Ovary (tissue), 9 donors: ENCODE results near the gene NT5C1A. TPM values are rescaled to one million over a fixed set of nuclear protein-coding genes. Genes with fewer than 3 reads are reported as not detected.

Source experiments
- DNase-seq, 5 donors: peaks; one replicate each; pipeline ENCODE4 v3.0.0-alpha.2; 2019 to 2020
- H3K27ac ChIP-seq, 2 donors: fragments of 200-600 bp; one replicate each; pipeline versions ENCODE4 v1.5.1 to v1.8.0; 2019 to 2022
- H3K27me3 ChIP-seq: fragments of 200-600 bp; one replicate; pipeline ENCODE4 v1.8.0; 2022
- H3K36me3 ChIP-seq: fragments of 200-600 bp; sonication (generic); one replicate; pipeline ENCODE4 v1.5.1; 2019
- H3K4me1 ChIP-seq: one replicate; pipeline ENCODE4 v1.8.1; 2013; ENCODE audit warnings: mild to moderate bottlenecking, moderate library complexity; ENCODE audit not compliant: insufficient read depth
- H3K4me3 ChIP-seq: fragments of 200-600 bp; sonication (generic); one replicate; pipeline ENCODE4 v1.5.1; 2017
- H3K9me3 ChIP-seq, 2 donors: fragments of 200-600 bp in 1 of 2; sonication (generic) in 1 of 2; one replicate each; pipeline versions ENCODE4 v1.5.1 to v1.8.1; 2013 to 2019; ENCODE audit warnings: mild to moderate bottlenecking in 1 of 2, moderate library complexity in 1 of 2
- CTCF ChIP-seq, 3 donors: fragments of 450-650 bp in 2 of 3; fragments of 200-600 bp in 1 of 3; IDR thresholded peaks; one replicate each; pipeline versions ENCODE4 v1.5.1 to v1.8.0; 2016 to 2022; ENCODE audit warnings: antibody characterized with exemption in 3 of 3, mild to moderate bottlenecking in 1 of 3
- EP300 ChIP-seq: sonication (generic); formaldehyde crosslinking; IDR thresholded peaks from one replicate; pipeline ENCODE4 v1.6.1; 2017; ENCODE audit warnings: antibody characterized with exemption
- POLR2A ChIP-seq: fragments of 450-650 bp; IDR thresholded peaks from one replicate; pipeline ENCODE4 v1.6.1; 2017; ENCODE audit warnings: antibody characterized with exemption, mild to moderate bottlenecking, moderate library complexity
- WGBS, 3 donors: extraction: QIAGEN DNeasy Blood & Tissue Kit in 1 of 3; methylation state at CpG; one replicate each; pipeline versions ENCODE4 v1.1.5 to v1.1.7; 2013 to 2017; 5-methylcytosine and 5-hydroxymethylcytosine counted together
- intact Hi-C, 4 donors: fragments of 100-400 bp; cut with DNase I; formaldehyde crosslinking; loops; one replicate each; pipeline versions ENCODE4 v1.11.0 to v1.15.1; 2022 to 2023
- polyA plus RNA-seq, 2 donors: library from polyadenylated mRNA; stranded (reverse); fragments of 200-250 nt in 1 of 2; fragments of 350-450 nt in 1 of 2; fragmentation: Illumina TruSeq in 1 of 2; extraction: RNeasy Lipid Tissue Mini Kit (QIAGEN cat#74804) in 1 of 2; gene quantifications; one replicate each; pipeline ENCODE4 v1.2.3, GENCODE V29; 2013 to 2014
- total RNA-seq, 7 donors: library from RNA; depleted of rRNA in 2 of 7; stranded (reverse); fragments of >200 nt in 2 of 7; fragmentation: NEBNext Ultra II Directional in 3 of 7; extraction: Animal tissue kit (Norgen Biotek cat#: 25700) in 3 of 7; gene quantifications; one replicate each; pipeline versions ENCODE4 v1.1.0 to v1.2.4, GENCODE V29; 2016 to 2023
- donor health status: DM: no; HTN: no; CAD: no; lungs with moderate emphysema.
- donor health status: DM: no; HTN: no; CAD: no.
- donor health status: Bipolar disorder and iron deficiency.
- donor health status: DM: yes; HTN: yes; CAD: no.
- donor health status: DM: no; HTN: no; CAD: no.
- donor health status: DM: yes; HTN: yes; CAD: no.

The NT5C1A gene
- total and polyA plus RNA-seq, 9 donors, result 0.15 to 2.4 (median 1.5) TPM; not detected in 2

- Histone ChIP-seq H3K27me3 (no peaks in the 10 kb centered on the region), H3K4me1 (peaks cover 6% of the 10 kb centered on the region), H3K27ac (peak overlapping the region in 1 of 2 donors; percentile 30)
Observed at GRCh38 chr1:39652105-39652504, 19.8 kb downstream of the NT5C1A start.

DNA sequence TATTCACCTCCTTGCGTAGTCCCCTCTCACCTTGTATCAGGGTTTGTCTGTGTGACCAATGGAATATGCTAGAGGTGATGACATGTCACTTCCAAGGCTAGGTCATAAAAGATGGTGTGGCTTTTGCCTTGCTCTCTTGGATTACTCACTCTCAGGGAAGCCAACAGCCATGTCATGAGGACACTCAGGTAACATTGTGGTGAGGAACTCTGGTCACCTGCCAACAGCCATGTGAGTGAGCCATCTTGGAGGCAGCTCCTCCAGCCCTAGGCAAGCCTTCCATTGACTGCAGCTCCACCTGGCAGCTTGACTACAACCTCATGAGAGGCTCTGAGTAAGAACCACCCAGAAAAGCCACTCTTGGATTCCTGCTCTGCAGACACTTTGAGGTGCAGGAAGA is 21.5 kb downstream of the NT5C1A start:
- H3K4me1 ChIP-seq, result peaks cover 14% of the 10 kb centered on the region
- H3K27ac ChIP-seq, result no peak overlapping the region
- no peaks in the 10 kb centered on the region for H3K27me3 ChIP-seq
- DNase-seq, result no peak
- no peak overlapping the region for H3K4me3 ChIP-seq
- H3K36me3 ChIP-seq, result no peaks in the 10 kb centered on the region
- 96 to 100% (median 98%) methylated on average over 1 of the region's 1 CpG for WGBS, 3 donors
- intact Hi-C loops, result loop anchor here in 2 of 4 donors (2.0 to 5.0 kb wide), 2 partner anchors 42 to 72 kb away; no protein-coding TSS in a partner anchor
- H3K9me3 ChIP-seq, result no peaks in the 10 kb centered on the region
- TF ChIP-seq EP300 (no peak), POLR2A (no peak), CTCF (IDR thresholded peaks at IDR 0.05) (no peak)

More at GRCh38 chr1:39652105-39652504, 19.8 kb downstream of the NT5C1A start:
- WGBS, 3 donors, result 40 to 51% (median 43%) methylated on average over 6 of the region's 6 CpGs
- no peak for DNase-seq
- no peaks in the 10 kb centered on the region for H3K9me3 ChIP-seq
- no peaks in the 10 kb centered on the region for H3K36me3 ChIP-seq
- intact Hi-C loops, result loop anchor here in 2 of 4 donors (2.0 to 5.0 kb wide), 3 partner anchors 27 to 70 kb away; no protein-coding TSS in a partner anchor
- TF ChIP-seq POLR2A (no peak), EP300 (no peak), CTCF (IDR thresholded peaks at IDR 0.05) (no peak)
- no peak overlapping the region for H3K4me3 ChIP-seq

DNA sequence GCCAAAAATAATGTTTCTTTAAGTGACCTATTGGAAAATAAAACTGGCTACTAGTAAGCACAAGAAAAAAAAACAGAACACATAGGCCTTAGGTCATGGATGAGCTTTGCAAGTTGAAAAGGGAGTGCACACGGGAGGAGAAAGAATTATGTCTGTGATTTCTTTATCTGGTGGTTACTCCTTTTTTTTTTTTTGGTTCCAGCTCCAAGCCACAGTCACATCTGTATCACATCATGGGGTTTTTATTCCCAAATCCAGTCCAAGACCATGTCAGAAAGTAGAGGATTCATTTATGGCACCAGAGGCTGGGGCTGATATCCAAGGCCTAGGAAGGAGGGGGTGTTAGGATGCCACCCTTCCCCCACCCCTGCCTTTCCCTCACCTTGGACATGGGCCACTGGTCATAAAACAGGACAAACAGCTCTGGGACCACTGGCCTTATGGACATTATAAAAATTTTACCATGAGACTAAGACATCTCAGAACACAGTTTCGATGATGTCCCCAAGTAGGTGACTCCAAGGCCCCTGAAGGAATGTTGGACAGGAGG is 22.2 kb downstream of the NT5C1A start:
- peaks cover 14% of the 10 kb centered on the region for H3K4me1 ChIP-seq
- 53 to 62% (median 54%) methylated on average over 2 of the region's 2 CpGs for WGBS, 3 donors
- H3K9me3 ChIP-seq, result no peaks in the 10 kb centered on the region
- DNase-seq, result no peak
- no peak overlapping the region for H3K27ac ChIP-seq
- intact Hi-C loops, result loop anchor here in 2 of 4 donors (2.0 to 5.0 kb wide), 2 partner anchors 41 to 73 kb away; no protein-coding TSS in a partner anchor
- no peak overlapping the region for H3K4me3 ChIP-seq
- H3K27me3 ChIP-seq, result no peaks in the 10 kb centered on the region
- TF ChIP-seq CTCF (IDR thresholded peaks at IDR 0.05), result no peak
- no peak for TF ChIP-seq POLR2A
- no peaks in the 10 kb centered on the region for H3K36me3 ChIP-seq

DNA sequence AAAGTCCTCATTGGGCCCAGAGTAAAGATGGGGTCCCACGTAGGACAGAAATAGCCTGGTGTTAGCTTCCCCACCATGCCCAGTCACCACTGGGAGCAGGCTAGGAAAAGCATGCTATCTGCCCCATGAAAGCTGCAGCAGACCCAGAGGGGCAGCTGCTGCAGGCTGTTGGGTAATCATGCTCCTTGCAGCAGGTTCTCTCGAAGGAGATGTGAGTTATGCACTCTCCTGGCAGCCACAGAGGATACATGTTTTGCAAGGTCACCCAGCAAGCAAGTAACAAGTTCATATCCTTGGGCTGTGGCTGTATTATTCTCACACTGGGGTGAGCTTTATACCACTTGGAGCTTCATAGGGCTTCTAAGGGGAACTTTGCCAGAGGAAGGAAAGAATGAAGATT is 23.4 kb downstream of the NT5C1A start:
- peak in 1 of 5 donors; percentile 24 for DNase-seq
- peaks cover 14% of the 10 kb centered on the region for H3K4me1 ChIP-seq
- H3K36me3 ChIP-seq, result no peaks in the 10 kb centered on the region
- WGBS, 3 donors, result 31 to 46% (median 39%) methylated on average over 2 of the region's 2 CpGs
- no peaks in the 10 kb centered on the region for H3K9me3 ChIP-seq
- no peak for TF ChIP-seq CTCF (IDR thresholded peaks at IDR 0.05)
- TF ChIP-seq POLR2A, result no peak
- no peak for TF ChIP-seq EP300
- H3K4me3 ChIP-seq, result no peak overlapping the region
- H3K27ac ChIP-seq, result no peak overlapping the region
- no peaks in the 10 kb centered on the region for H3K27me3 ChIP-seq
- intact Hi-C loops, result no loop called here
